SK-N-SH treated with all-trans-retinoic acid at 6 μM for 48 hours (cell line): Measurements from ENCODE around the gene MRPL21.

ENCODE experiments used
- ATAC-seq: fragments of 200-7000 bp; cut with Tn5 transposase; 3 replicates; pipeline ENCODE4 v1.9.1; 2020; ENCODE audit warnings: mild to moderate bottlenecking, moderate library complexity
- BACH2 ChIP-seq: fragments of 250-450 bp; sonication (Bioruptor Pico); IDR thresholded peaks from 2 replicates; pipeline ENCODE4 v1.9.0; 2021; ENCODE audit warnings: mild to moderate bottlenecking, borderline replicate concordance
- CSDC2 ChIP-seq: fragments of 250-450 bp; sonication (Bioruptor Pico); IDR thresholded peaks from 2 replicates; pipeline ENCODE4 v1.5.0; 2020; ENCODE audit warnings: mild to moderate bottlenecking, moderate library complexity
- ESRRG ChIP-seq: fragments of 250-450 bp; sonication (Bioruptor Pico); IDR thresholded peaks from 2 replicates; pipeline ENCODE4 v1.6.1; 2021; ENCODE audit warnings: mild to moderate bottlenecking
- GLIS3 ChIP-seq: fragments of 250-450 bp; sonication (Bioruptor Pico); IDR thresholded peaks from 2 replicates; pipeline ENCODE4 v1.5.0; 2020; ENCODE audit warnings: mild to moderate bottlenecking, moderate library complexity
- ISL1 ChIP-seq: fragments of 250-450 bp; sonication (Bioruptor Pico); IDR thresholded peaks from 2 replicates; pipeline ENCODE4 v2.1.2; 2022; ENCODE audit warnings: mild to moderate bottlenecking, moderate library complexity
- OSR1 ChIP-seq: fragments of 250-450 bp; sonication (Bioruptor Pico); IDR thresholded peaks from 2 replicates; pipeline ENCODE4 v1.8.0; 2022; ENCODE audit warnings: moderate library complexity, mild to moderate bottlenecking, inconsistent platforms
- PPARA ChIP-seq: fragments of 250-450 bp; sonication (Bioruptor Pico); IDR thresholded peaks from 2 replicates; pipeline ENCODE4 v1.5.0; 2020; ENCODE audit warnings: mild to moderate bottlenecking, borderline replicate concordance
- RARB ChIP-seq: fragments of 250-450 bp; sonication (Bioruptor Pico); IDR thresholded peaks from 2 replicates; pipeline ENCODE4 v1.8.0; 2021; ENCODE audit warnings: mild to moderate bottlenecking, moderate library complexity
- SNAI2 ChIP-seq: fragments of 250-450 bp; sonication (Bioruptor Pico); IDR thresholded peaks from 2 replicates; pipeline ENCODE4 v1.5.0; 2020; ENCODE audit warnings: mild to moderate bottlenecking, moderate library complexity
- TCF4 ChIP-seq: fragments of 250-450 bp; sonication (Bioruptor Pico); IDR thresholded peaks from 2 replicates; pipeline ENCODE4 v1.8.0; 2021; ENCODE audit warnings: mild to moderate bottlenecking, moderate library complexity, borderline replicate concordance
- ZC3H10 ChIP-seq: fragments of 250-450 bp; sonication (Bioruptor Pico); IDR thresholded peaks from 2 replicates; pipeline ENCODE4 v1.5.1; 2021; ENCODE audit warnings: mild to moderate bottlenecking, moderate library complexity
- ZFP3 ChIP-seq: fragments of 250-450 bp; sonication (Bioruptor Pico); IDR thresholded peaks from 2 replicates; pipeline ENCODE4 v1.5.0; 2020; ENCODE audit warnings: mild to moderate bottlenecking, moderate library complexity
- ZFP30 ChIP-seq: fragments of 450-650 bp; formaldehyde crosslinking; IDR thresholded peaks from 2 replicates; pipeline ENCODE4 v1.5.0; 2022; ENCODE audit warnings: mild to moderate bottlenecking, moderate library complexity
- ZNF565 ChIP-seq: fragments of 450-650 bp; formaldehyde crosslinking; conservative IDR thresholded peaks from 2 replicates; pipeline ENCODE4 v1.5.0; 2020; ENCODE audit warnings: low read depth, mild to moderate bottlenecking, moderate library complexity
- ZNF70 ChIP-seq: fragments of 450-650 bp; formaldehyde crosslinking; IDR thresholded peaks from 2 replicates; pipeline ENCODE4 v1.5.0; 2020; ENCODE audit warnings: mild to moderate bottlenecking, moderate library complexity
- ZNF8 ChIP-seq: fragments of 450-650 bp; formaldehyde crosslinking; IDR thresholded peaks from 2 replicates; pipeline ENCODE4 v1.5.0; 2020; ENCODE audit warnings: mild to moderate bottlenecking, moderate library complexity
- TF ChIP-seq, protein P1 (sequence below): fragments of 250-450 bp; sonication (Bioruptor Pico); IDR thresholded peaks from 2 replicates; pipeline ENCODE4 v1.5.0; 2020; ENCODE audit warnings: mild to moderate bottlenecking, moderate library complexity
- TF ChIP-seq, protein P2 (sequence below): fragments of 250-450 bp; sonication (Bioruptor Pico); IDR thresholded peaks from 2 replicates; pipeline ENCODE4 v1.8.0; 2020; ENCODE audit warnings: mild to moderate bottlenecking, moderate library complexity, borderline replicate concordance
- TF ChIP-seq, protein P3 (sequence below): fragments of 250-450 bp; sonication (Bioruptor Pico); IDR thresholded peaks from 2 replicates; pipeline ENCODE4 v1.5.1; 2021; ENCODE audit warnings: mild to moderate bottlenecking, moderate library complexity
- TF ChIP-seq, protein P4 (sequence below): fragments of 250-450 bp; sonication (Bioruptor Pico); IDR thresholded peaks from 2 replicates; pipeline ENCODE4 v1.5.1; 2020; ENCODE audit warnings: low read depth, mild to moderate bottlenecking, moderate library complexity

Gene MRPL21

DNA sequence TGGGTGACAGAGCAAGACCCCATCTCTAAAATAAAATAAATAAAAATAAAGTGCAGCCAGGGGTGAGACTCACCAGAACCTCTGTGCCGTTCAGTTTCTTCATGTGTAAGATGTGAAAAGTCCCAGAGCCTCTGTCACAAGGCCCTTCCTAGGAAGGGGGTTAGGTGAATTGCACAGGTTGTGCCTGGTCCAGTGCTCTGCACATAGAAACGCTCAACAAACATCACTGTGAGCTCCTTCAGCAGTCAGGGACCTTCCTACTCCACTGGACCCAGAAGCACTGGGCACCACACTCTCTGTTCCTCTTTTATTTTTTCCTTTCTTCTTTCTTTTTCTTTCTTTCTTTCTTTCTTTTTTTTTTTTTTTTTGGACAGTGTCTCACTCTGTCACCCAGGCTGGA is 22.3 kb downstream of the MRPL21 start (continued):
- TF ChIP-seq, protein P1, sequence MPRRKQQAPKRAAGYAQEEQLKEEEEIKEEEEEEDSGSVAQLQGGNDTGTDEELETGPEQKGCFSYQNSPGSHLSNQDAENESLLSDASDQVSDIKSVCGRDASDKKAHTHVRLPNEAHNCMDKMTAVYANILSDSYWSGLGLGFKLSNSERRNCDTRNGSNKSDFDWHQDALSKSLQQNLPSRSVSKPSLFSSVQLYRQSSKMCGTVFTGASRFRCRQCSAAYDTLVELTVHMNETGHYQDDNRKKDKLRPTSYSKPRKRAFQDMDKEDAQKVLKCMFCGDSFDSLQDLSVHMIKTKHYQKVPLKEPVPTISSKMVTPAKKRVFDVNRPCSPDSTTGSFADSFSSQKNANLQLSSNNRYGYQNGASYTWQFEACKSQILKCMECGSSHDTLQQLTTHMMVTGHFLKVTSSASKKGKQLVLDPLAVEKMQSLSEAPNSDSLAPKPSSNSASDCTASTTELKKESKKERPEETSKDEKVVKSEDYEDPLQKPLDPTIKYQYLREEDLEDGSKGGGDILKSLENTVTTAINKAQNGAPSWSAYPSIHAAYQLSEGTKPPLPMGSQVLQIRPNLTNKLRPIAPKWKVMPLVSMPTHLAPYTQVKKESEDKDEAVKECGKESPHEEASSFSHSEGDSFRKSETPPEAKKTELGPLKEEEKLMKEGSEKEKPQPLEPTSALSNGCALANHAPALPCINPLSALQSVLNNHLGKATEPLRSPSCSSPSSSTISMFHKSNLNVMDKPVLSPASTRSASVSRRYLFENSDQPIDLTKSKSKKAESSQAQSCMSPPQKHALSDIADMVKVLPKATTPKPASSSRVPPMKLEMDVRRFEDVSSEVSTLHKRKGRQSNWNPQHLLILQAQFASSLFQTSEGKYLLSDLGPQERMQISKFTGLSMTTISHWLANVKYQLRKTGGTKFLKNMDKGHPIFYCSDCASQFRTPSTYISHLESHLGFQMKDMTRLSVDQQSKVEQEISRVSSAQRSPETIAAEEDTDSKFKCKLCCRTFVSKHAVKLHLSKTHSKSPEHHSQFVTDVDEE (CRISPR knock-in tag), result no peak
- TF ChIP-seq ZNF565 (CRISPR knock-in tag), result no peak
- TF ChIP-seq, protein P2, sequence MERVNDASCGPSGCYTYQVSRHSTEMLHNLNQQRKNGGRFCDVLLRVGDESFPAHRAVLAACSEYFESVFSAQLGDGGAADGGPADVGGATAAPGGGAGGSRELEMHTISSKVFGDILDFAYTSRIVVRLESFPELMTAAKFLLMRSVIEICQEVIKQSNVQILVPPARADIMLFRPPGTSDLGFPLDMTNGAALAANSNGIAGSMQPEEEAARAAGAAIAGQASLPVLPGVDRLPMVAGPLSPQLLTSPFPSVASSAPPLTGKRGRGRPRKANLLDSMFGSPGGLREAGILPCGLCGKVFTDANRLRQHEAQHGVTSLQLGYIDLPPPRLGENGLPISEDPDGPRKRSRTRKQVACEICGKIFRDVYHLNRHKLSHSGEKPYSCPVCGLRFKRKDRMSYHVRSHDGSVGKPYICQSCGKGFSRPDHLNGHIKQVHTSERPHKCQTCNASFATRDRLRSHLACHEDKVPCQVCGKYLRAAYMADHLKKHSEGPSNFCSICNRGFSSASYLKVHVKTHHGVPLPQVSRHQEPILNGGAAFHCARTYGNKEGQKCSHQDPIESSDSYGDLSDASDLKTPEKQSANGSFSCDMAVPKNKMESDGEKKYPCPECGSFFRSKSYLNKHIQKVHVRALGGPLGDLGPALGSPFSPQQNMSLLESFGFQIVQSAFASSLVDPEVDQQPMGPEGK (CRISPR knock-in tag), result no peak
- no peak for TF ChIP-seq RARB (CRISPR knock-in tag)

DNA sequence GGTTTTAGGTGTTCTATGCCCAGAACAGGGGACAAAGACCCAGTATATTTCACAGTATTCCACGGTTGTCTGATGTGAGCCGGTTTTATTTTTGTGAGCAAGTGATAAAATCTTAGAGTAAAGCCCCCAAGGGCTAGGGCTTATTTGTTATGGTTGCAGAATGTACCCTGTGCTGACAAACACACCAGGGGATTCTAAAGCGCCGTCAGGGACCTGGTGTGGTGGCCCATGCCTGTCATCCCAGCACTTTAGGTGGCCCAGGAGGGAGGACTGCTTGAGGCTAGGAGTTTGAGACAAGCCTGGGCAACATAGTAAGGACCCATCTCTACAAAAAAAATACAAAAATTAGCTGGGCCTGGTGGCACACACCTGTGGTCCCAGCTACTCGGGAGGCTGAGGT is 22.8 kb downstream of the MRPL21 start:
- TF ChIP-seq, protein P3, sequence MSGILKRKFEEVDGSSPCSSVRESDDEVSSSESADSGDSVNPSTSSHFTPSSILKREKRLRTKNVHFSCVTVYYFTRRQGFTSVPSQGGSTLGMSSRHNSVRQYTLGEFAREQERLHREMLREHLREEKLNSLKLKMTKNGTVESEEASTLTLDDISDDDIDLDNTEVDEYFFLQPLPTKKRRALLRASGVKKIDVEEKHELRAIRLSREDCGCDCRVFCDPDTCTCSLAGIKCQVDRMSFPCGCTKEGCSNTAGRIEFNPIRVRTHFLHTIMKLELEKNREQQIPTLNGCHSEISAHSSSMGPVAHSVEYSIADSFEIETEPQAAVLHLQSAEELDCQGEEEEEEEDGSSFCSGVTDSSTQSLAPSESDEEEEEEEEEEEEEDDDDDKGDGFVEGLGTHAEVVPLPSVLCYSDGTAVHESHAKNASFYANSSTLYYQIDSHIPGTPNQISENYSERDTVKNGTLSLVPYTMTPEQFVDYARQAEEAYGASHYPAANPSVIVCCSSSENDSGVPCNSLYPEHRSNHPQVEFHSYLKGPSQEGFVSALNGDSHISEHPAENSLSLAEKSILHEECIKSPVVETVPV (CRISPR knock-in tag), result no peak
- no peak for TF ChIP-seq ZFP3
- no peak for TF ChIP-seq OSR1 (CRISPR knock-in tag)
- no peak for TF ChIP-seq CSDC2 (CRISPR knock-in tag)
- no peak for TF ChIP-seq ZC3H10 (CRISPR knock-in tag)
- no peak for TF ChIP-seq ZFP30 (CRISPR knock-in tag)
- no peak for TF ChIP-seq RARB (CRISPR knock-in tag)
- ATAC-seq, result no peak

DNA sequence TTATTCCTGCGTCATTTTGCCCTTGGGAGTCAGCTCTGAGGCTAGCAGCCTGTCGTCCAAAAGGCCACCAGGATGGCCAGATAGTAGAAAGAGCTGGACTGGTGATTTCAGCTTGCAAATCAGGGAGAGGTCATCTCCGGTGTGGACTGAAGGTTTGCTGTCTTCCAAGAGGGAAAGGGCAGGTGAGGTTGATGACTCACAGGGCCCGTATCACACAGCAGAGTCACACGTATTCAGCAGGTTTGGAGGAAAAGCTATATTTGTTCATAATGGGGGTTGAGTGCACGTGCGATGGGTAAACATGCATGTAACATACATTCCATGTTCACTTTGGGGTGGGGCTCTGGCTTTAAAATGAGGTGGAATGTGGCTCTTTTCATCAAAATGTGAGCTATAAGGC is 25.6 kb downstream of the MRPL21 start:
- ATAC-seq, result no peak
- no peak for TF ChIP-seq ZNF565 (CRISPR knock-in tag)
- TF ChIP-seq TCF4 (CRISPR knock-in tag), result no peak
- no peak for TF ChIP-seq ZNF70
- TF ChIP-seq ZNF8 (CRISPR knock-in tag), result no peak
- TF ChIP-seq, protein P2 (CRISPR knock-in tag), result no peak
- no peak for TF ChIP-seq PPARA
- TF ChIP-seq ZFP3, result no peak
- TF ChIP-seq ESRRG (CRISPR knock-in tag), result no peak
- TF ChIP-seq ZFP30 (CRISPR knock-in tag), result no peak
- TF ChIP-seq ZC3H10 (CRISPR knock-in tag), result no peak
- no peak for TF ChIP-seq ISL1 (CRISPR knock-in tag)
- TF ChIP-seq CSDC2 (CRISPR knock-in tag), result no peak
- TF ChIP-seq BACH2 (CRISPR knock-in tag), result no peak
- no peak for TF ChIP-seq GLIS3 (CRISPR knock-in tag)
- no peak for TF ChIP-seq RARB (CRISPR knock-in tag)
- no peak for TF ChIP-seq SNAI2 (CRISPR knock-in tag)
- TF ChIP-seq, protein P4, sequence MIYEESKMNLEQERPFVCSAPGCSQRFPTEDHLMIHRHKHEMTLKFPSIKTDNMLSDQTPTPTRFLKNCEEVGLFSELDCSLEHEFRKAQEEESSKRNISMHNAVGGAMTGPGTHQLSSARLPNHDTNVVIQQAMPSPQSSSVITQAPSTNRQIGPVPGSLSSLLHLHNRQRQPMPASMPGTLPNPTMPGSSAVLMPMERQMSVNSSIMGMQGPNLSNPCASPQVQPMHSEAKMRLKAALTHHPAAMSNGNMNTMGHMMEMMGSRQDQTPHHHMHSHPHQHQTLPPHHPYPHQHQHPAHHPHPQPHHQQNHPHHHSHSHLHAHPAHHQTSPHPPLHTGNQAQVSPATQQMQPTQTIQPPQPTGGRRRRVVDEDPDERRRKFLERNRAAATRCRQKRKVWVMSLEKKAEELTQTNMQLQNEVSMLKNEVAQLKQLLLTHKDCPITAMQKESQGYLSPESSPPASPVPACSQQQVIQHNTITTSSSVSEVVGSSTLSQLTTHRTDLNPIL (CRISPR knock-in tag), result no peak
- TF ChIP-seq OSR1 (CRISPR knock-in tag), result no peak
- TF ChIP-seq, protein P3 (CRISPR knock-in tag), result no peak
- TF ChIP-seq, protein P1 (CRISPR knock-in tag), result no peak
